Activated T-cell treated with anti-CD3 and anti-CD28 coated beads for 48 hours (primary cell): ENCODE results near the gene PANK2.
"Not testable (repeated sequence)": the region's sequence is repeated elsewhere in the genome, so short reads cannot be mapped to it uniquely, and the experiment has no call there.

Source experiments
- DNase-seq: peaks from one replicate; pipeline ENCODE4 v3.0.0-alpha.2; 2020; ENCODE audit warnings: low read depth

Gene PANK2

GRCh38 chr20:3888622-3889488, at the start of gene PANK2:
TSS of gene PANK2 (plus strand) at chr20:3889387.
- peak; percentile 95 for DNase-seq

- not testable (repeated sequence) for DNase-seq
Observed at GRCh38 chr20:3840201-3840600, 49.0 kb upstream of the PANK2 start.

- DNase-seq, result no peak
Observed at GRCh38 chr20:3842348-3842930, 46.7 kb upstream of the PANK2 start.

GRCh38 chr20:3843490-3843889, 45.7 kb upstream of the PANK2 start:
- no peak for DNase-seq

GRCh38 chr20:3843990-3844619, 45.1 kb upstream of the PANK2 start:
- DNase-seq, result not testable (repeated sequence)

- DNase-seq, result no peak
Observed at GRCh38 chr20:3846378-3846739, 42.8 kb upstream of the PANK2 start.

- peak; percentile 88 for DNase-seq
Observed at GRCh38 chr20:3846740-3847428, 42.3 kb upstream of the PANK2 start, which contains the start of gene MAVS. TSS of gene MAVS (plus strand) at chr20:3846834. CDS start at chr20:3854625, 7,791 bp downstream.

- DNase-seq, result no peak
Observed at GRCh38 chr20:3847429-3847940, 41.7 kb upstream of the PANK2 start.

GRCh38 chr20:3848565-3848964, 40.6 kb upstream of the PANK2 start:
- no peak for DNase-seq

GRCh38 chr20:3854462-3854871, 34.7 kb upstream of the PANK2 start:
- DNase-seq, result no peak

GRCh38 chr20:3857405-3857804, 31.8 kb upstream of the PANK2 start:
- DNase-seq, result no peak

- DNase-seq, result no peak
Observed at GRCh38 chr20:3858689-3859088, 30.5 kb upstream of the PANK2 start.

GRCh38 chr20:3861191-3861590, 28.0 kb upstream of the PANK2 start:
- no peak for DNase-seq

GRCh38 chr20:3862333-3862732, 26.9 kb upstream of the PANK2 start:
- no peak for DNase-seq

- no peak for DNase-seq
Observed at GRCh38 chr20:3863317-3863716, 25.9 kb upstream of the PANK2 start.

- DNase-seq, result no peak
Observed at GRCh38 chr20:3864518-3864917, 24.7 kb upstream of the PANK2 start.

- no peak for DNase-seq
Observed at GRCh38 chr20:3865152-3865886, 23.9 kb upstream of the PANK2 start.

- no peak for DNase-seq
Observed at GRCh38 chr20:3865887-3866407, 23.2 kb upstream of the PANK2 start.

- no peak for DNase-seq
Observed at GRCh38 chr20:3866464-3866863, 22.7 kb upstream of the PANK2 start.

GRCh38 chr20:3867802-3868201, 21.4 kb upstream of the PANK2 start:
- DNase-seq, result no peak
